Loucy (cell line): ENCODE data around the gene CDHR1.

Experiments used
- H2AFZ ChIP-seq: fragments of 200-600 bp; sonication (generic); 2 replicates; pipeline ENCODE4 v1.6.0; 2016; ENCODE audit warnings: antibody characterized with exemption, mild to moderate bottlenecking, low read length, moderate library complexity
- H3F3A ChIP-seq: fragments of 200-600 bp; 2 replicates; pipeline ENCODE4 v1.6.0; 2016; ENCODE audit warnings: antibody characterized with exemption, low read depth, mild to moderate bottlenecking
- H3K27me3 ChIP-seq: fragments of 200-600 bp; sonication (generic); 2 replicates; pipeline ENCODE4 v1.6.1; 2014; ENCODE audit warnings: low read length, mild to moderate bottlenecking; ENCODE audit not compliant: insufficient read depth, poor library complexity, severe bottlenecking
- H3K36me3 ChIP-seq: fragments of 200-600 bp; sonication (generic); 2 replicates; pipeline ENCODE4 v1.6.1; 2016; ENCODE audit warnings: low read length; ENCODE audit not compliant: insufficient read depth
- H3K4me1 ChIP-seq: fragments of 200-600 bp; sonication (generic); 2 replicates; pipeline ENCODE4 v1.5.1; 2014; ENCODE audit warnings: low read length, mild to moderate bottlenecking; ENCODE audit not compliant: insufficient read depth, poor library complexity, severe bottlenecking
- H3K4me2 ChIP-seq: fragments of 200-600 bp; sonication (generic); 2 replicates; pipeline ENCODE4 v1.6.0; 2014; ENCODE audit warnings: antibody characterized with exemption, low read length, low read depth, mild to moderate bottlenecking; ENCODE audit not compliant: poor library complexity, severe bottlenecking
- H3K4me3 ChIP-seq: fragments of 200-600 bp; sonication (generic); 2 replicates; pipeline ENCODE4 v1.5.1; 2014; ENCODE audit warnings: low read length, mild to moderate bottlenecking, mixed read lengths; ENCODE audit not compliant: poor library complexity, severe bottlenecking
- H3K79me2 ChIP-seq: fragments of 200-600 bp; sonication (generic); 2 replicates; pipeline ENCODE4 v1.6.1; 2014; ENCODE audit warnings: low read length; ENCODE audit not compliant: insufficient read depth
- H3K9ac ChIP-seq: fragments of 200-600 bp; sonication (generic); 2 replicates; pipeline ENCODE4 v1.6.0; 2014; ENCODE audit warnings: mild to moderate bottlenecking, low read depth, low read length, moderate library complexity; ENCODE audit not compliant: poor library complexity, severe bottlenecking
- H3K9me2 ChIP-seq: fragments of 200-600 bp; sonication (generic); replicated peaks from 2 replicates; pipeline ENCODE4 v1.6.1; 2016; ENCODE audit warnings: low read depth, low read length, mixed read lengths
- H3K9me3 ChIP-seq: fragments of 200-600 bp; sonication (generic); 2 replicates; pipeline ENCODE4 v1.6.1; 2014; ENCODE audit warnings: mild to moderate bottlenecking, antibody characterized with exemption, low read length, low read depth; ENCODE audit not compliant: insufficient read depth
- H4K20me1 ChIP-seq: fragments of 200-600 bp; sonication (generic); 2 replicates; pipeline ENCODE4 v1.6.0; 2014; ENCODE audit warnings: antibody characterized with exemption, low read length, mild to moderate bottlenecking; ENCODE audit not compliant: insufficient read depth, poor library complexity, severe bottlenecking
- EZH2phosphoT487 ChIP-seq: fragments of 200-600 bp; IDR thresholded peaks from 2 replicates; pipeline ENCODE4 v1.6.1; 2018; ENCODE audit warnings: antibody characterized with exemption, mild to moderate bottlenecking, moderate library complexity, borderline replicate concordance
- TF ChIP-seq, protein P1 (sequence below): fragments of 200-600 bp; sonication (generic); conservative IDR thresholded peaks from 2 replicates; pipeline ENCODE4 v1.5.1; 2014; ENCODE audit warnings: mild to moderate bottlenecking, antibody characterized with exemption, low read length

Gene CDHR1

GRCh38 chr10:84227810-84228209, 33.5 kb downstream of the CDHR1 start:
- Histone ChIP-seq H3K9ac (no peak overlapping the region), H3K36me3 (no peaks in the 10 kb centered on the region), H3K79me2 (no peaks in the 10 kb centered on the region), H3K9me2 (no peaks in the 10 kb centered on the region), H3K9me3 (no peaks in the 10 kb centered on the region), H4K20me1 (no peaks in the 10 kb centered on the region), H3K4me2 (no peak overlapping the region), H3K27me3 (no peaks in the 10 kb centered on the region), H3K4me1 (no peaks in the 10 kb centered on the region), H3F3A (no peaks in the 10 kb centered on the region), H2AFZ (no peak overlapping the region), H3K4me3 (no peak overlapping the region)
- no peak for TF ChIP-seq EZH2phosphoT487
- TF ChIP-seq, protein P1, sequence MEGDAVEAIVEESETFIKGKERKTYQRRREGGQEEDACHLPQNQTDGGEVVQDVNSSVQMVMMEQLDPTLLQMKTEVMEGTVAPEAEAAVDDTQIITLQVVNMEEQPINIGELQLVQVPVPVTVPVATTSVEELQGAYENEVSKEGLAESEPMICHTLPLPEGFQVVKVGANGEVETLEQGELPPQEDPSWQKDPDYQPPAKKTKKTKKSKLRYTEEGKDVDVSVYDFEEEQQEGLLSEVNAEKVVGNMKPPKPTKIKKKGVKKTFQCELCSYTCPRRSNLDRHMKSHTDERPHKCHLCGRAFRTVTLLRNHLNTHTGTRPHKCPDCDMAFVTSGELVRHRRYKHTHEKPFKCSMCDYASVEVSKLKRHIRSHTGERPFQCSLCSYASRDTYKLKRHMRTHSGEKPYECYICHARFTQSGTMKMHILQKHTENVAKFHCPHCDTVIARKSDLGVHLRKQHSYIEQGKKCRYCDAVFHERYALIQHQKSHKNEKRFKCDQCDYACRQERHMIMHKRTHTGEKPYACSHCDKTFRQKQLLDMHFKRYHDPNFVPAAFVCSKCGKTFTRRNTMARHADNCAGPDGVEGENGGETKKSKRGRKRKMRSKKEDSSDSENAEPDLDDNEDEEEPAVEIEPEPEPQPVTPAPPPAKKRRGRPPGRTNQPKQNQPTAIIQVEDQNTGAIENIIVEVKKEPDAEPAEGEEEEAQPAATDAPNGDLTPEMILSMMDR: no peak

- H4K20me1 ChIP-seq: no peaks in the 10 kb centered on the region
- no peaks in the 10 kb centered on the region for H3K36me3 ChIP-seq
- no peak overlapping the region for H3K4me2 ChIP-seq
- H3K9ac ChIP-seq: no peak overlapping the region
- no peaks in the 10 kb centered on the region for H3K4me1 ChIP-seq
- H3K9me2 ChIP-seq: no peaks in the 10 kb centered on the region
- no peak overlapping the region for H2AFZ ChIP-seq
- H3K4me3 ChIP-seq: no peak overlapping the region
- no peaks in the 10 kb centered on the region for H3K9me3 ChIP-seq
- no peaks in the 10 kb centered on the region for H3F3A ChIP-seq
- H3K27me3 ChIP-seq: no peaks in the 10 kb centered on the region
- TF ChIP-seq, protein P1: no peak
- TF ChIP-seq EZH2phosphoT487: no peak
- H3K79me2 ChIP-seq: no peaks in the 10 kb centered on the region
Observed at GRCh38 chr10:84230359-84230758, 36.0 kb downstream of the CDHR1 start.

GRCh38 chr10:84232376-84232775, 38.0 kb downstream of the CDHR1 start:
- H2AFZ ChIP-seq: no peak overlapping the region
- no peaks in the 10 kb centered on the region for H3K36me3 ChIP-seq
- H3K9me3 ChIP-seq: no peaks in the 10 kb centered on the region
- no peaks in the 10 kb centered on the region for H3K9me2 ChIP-seq
- no peaks in the 10 kb centered on the region for H3F3A ChIP-seq
- no peak overlapping the region for H3K4me2 ChIP-seq
- no peak overlapping the region for H3K9ac ChIP-seq
- no peaks in the 10 kb centered on the region for H3K27me3 ChIP-seq
- H3K79me2 ChIP-seq: no peaks in the 10 kb centered on the region
- no peaks in the 10 kb centered on the region for H4K20me1 ChIP-seq
- H3K4me1 ChIP-seq: no peaks in the 10 kb centered on the region
- TF ChIP-seq EZH2phosphoT487: no peak
- TF ChIP-seq, protein P1: no peak
- no peak overlapping the region for H3K4me3 ChIP-seq
